GM18499 (cell line): ENCODE measurements around the gene SREBF2.

Experiments
- ATAC-seq: cut with Tn5 transposase; IDR thresholded peaks from one replicate; pipeline ENCODE4 v1.9.1; 2021; ENCODE audit warnings: moderate number of reproducible peaks; ENCODE audit not compliant: insufficient read depth, unreplicated experiment

The SREBF2 gene

DNA sequence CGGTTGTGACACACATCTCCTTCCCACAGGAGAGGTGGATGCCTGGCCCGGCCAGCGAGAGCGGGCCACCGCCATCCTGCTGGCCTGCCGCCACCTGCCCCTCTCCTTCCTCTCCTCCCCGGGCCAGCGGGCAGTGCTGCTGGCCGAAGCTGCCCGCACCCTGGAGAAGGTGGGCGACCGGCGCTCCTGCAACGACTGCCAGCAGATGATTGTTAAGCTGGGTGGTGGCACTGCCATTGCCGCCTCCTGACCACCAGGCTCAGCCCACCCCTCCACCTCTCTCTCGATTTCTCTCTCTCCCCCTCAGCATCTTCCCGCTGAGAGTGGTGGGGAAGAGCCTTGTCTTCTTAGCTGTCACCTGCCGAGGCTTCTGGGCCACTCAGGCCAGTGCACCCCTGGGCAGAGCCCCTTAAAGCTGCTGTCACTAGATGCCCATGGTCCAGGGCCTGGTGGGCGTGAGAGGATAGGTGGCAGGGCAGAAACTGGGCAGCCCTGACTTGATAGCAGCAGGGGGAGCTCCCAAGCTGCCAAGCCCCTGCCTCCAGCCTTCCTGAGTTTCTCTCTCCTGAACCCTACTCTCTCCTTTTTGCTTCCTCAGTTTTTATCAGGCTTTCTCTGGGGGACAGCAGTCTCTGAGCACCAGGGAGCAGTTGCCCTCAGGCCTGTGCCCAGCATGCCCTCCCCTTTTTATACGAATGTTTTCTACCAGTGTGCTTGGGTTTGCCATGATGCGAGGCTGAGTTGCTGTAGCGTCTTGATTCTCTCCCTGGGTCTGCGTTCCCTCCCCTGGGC lies 72.7 kb downstream of the SREBF2 start:
- no peak for ATAC-seq

DNA sequence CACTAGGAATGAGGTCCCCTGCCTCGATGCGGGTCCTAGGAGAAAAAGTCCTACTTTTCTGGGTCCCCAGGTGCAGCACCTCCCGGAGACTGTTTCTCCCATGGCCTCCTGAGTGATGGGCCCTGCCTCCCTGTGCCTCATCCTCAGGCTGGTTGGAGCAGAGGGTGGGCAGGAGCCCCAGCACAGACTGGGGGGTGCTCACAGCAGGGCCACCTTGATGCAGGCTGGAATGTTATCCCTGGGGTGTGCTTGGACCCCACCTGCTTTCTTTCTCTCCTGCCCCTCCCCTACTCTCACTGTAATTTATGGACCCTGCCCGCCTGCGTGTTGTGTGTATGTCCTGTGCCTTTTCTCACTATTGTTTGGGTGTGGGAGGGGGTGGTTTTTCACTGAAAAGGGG lies 73.9 kb downstream of the SREBF2 start:
- no peak for ATAC-seq

DNA sequence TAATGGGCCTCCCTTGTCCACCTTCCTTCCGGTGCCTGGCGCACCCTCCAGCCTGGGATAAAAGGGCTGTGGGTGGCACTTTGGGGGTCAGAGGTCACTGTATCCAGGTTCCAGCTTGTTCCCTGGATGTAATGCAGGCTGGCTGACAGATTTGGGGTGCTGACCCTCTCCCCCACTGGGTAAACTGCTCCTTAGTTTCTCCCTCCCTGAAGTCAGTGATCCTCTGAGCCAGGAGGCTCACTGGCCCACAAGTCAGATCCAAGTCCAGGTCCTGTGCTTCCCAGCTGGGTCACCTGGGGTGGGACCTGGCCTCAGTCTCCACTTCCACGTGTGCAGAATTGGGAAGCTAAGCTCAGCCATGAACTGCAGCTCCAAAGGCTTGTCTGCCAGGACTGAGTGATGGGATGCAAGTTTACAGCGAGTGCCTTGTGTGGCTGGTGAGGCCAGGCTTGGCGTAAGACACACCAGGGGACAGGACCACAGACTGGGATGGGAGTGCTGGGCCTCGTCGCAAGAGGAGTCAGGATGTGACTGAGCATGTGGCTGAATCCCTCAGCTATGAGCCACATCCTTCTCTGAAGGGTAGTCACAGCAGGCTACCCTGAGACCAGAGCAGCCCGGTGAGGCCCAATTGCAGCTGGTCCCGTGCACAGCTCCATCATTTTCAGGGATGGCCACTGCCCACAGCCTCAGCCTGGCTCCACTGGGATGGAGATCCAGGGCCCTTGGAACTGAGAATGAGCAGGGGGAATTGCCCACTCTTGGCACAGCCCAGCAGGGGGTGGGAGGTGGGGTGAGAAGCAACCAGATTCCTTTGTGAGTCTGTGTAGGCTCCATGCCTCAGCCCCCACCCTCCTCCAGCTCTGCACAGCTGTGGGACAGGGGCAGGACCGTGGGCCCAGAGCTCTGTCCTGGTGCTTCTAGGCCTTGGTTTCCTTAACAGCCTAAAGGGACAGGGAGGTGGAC lies 74.8 kb downstream of the SREBF2 start:
- no peak for ATAC-seq

DNA sequence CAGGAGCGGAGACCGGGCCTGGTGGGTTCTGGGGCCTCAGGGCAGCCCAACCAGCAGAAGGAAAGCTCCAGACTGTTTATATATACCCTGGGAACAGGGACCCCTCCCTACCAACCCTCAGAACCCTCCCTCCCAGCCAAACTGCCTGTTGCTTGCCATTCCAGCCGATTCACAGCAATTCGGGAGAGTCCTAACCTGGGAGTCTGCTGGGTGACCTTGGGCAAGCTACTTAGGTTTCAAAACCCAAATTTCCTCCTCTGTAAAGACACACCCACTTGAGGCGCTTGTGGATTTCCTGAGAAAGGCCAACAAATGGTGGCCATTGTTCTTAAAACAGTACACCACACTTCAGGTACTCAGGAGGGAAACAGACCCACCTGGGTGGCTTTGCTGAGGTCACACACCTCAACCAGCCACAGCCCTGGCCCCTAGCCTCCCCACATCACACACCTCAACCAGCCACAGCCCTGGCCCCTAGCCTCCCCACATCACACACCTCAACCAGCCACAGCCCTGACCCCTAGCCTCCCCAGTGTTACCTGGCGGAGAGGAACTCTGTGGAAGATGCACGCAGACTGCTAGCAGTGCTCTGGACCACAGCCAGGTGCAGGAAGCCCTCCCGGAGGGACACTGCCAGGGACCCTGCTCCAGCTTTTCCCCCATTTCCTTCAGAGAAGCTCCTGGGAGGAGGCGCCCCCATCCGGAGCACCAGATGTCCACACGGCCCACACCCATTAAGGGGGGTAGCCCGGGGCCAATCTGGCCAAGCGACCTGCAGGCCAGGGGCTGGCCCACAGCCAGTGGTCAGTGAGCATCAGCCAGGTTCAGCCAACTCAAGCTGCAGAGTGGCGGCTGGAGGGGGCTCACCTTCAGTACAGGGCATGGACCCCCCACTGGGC lies 75.8 kb downstream of the SREBF2 start:
- ATAC-seq = no peak

DNA sequence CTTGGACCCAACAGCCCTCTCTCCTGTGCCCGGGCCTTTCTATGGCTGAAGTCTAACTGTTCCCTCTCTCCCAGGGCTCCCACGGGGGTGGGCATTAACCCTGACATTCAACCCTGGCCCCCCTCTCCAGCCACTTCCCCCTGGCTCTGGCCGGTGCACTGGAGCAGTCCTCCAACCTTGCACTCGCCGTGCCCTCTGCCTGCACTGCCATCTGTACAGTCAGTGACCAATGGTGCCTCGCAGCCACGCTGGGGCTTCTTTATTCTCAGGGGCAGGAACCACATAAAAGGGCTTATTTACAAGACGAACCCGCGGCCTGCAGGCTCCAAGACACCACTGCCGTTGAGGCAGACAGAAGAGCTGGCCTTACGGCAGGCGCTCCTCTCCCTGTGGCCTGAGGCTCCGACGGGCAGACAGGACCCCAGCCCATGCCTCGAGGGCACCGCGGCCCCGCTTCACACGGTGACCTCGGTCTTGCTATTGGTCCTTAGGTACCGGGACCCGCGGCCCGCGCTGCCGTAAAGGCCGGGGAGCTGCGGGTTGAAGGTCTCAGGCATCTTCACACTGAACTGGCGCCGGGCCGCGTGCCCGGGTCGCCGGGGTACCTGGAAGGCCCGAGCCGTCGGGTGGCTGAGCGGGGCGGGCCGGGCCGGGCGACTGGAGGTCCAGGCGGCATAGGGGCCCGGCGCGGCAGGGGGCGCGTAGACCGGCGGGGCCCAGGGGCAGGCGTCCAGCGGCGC lies 76.6 kb downstream of the SREBF2 start:
- ATAC-seq = no peak

DNA sequence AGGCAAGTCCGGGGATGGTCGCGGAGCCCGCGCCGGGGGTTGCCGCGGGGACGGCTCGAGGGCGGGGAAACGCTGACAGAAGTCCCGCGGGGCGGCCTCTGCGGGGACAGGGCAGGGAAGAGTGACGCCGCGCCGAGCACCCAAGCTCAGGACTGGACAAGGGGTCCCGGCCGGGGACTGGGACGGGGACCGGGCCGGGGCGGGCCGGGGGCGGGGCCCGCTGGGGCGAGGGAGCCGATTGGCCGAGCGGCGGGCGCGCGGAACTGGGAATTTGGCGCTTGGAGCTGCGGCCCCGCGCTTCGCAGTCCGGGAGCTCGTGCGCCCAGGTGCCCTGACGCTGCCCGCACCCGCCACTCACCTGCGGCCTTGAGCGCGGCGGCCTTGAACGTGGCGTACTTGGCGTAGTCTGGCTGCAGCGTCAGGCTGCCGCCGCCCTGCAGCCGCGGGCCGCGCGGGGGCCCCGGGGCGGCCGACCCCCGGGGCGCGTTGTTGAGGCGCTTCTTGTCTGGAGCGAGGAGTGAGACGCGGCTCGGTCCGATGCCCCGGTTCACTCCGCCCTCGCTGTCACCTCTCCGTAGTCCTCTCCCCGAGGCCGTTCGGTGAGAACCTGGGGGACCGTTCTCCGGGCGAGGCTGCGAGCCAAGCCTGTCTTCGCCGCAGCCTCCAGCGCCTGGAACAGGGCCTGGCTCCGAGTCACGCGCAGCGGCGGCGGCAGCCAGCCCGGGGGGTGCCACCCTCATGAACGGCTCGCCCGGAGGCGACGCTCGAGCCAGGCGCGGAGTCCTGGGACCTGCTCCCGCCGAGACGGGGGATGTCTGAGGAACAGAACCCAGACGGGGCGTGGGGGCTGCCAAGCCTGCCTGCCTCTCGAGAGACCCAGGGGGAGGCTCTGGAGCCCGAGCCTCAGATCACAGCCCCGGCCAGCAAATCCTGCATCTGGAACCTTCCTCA lies 77.4 kb downstream of the SREBF2 start:
- ATAC-seq = no peak

DNA sequence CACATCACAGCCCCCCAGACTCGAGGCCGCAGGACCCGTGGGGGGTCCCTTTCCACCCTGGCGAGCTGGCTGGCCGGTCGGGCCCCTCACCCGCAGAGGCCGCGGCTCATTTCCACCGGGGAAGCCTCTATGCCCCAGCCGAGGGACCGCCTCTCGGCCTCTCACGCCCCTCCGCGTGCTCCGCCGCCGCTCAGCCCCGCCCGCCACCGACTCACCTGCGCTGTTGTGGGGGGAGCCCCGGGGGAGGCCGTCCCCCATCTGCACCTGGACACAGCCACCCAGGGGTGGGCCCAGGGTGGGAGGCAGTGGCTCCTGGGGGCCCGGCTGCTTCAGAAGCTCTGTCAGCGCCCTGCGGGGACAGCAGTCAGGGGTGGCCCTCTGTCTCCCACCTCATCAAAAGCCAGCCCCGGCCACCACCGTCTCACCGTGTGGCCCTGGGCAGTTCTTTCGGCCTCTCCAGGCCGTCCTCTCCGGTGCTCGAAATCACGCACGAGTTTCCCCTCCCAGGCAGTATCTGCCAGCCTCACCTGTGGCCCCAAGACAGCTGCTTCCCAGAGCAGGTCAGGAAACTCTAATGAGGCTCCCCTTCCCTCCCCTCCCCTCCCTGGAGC lies 78.2 kb downstream of the SREBF2 start:
- ATAC-seq = no peak

DNA sequence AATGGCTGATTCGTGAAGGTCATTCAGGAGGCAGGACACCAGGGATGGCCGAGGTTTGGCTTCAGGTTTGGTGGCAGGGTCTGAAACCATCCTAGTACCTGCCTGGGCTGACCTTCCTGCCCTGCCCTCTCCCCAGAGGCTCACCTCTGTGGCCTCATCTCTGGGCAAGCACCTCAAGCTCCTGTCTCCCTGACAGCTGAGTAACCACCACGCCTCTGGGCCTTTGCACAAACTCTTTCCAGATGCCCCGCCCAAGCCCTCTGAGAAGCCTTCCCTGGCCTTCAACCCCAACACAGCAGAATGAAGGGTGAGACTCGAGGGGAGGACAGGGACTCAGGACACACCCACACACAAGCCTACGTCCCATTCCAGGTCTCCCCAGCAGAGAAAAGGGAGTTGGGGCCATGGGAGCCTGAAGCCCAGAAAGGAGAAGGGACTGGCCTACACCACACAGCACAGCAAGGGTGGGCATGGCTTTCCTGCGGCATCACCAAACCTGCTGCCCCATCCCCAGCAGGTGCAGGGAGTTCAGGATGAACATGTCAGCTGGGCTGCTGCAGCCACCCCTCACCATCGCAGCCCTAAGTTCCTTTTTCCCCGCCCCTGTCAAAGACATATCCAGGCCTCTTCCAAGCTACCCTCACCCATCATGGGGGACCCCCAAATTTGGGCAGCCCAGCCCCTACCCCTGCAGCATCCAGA lies 79.6 kb downstream of the SREBF2 start:
- ATAC-seq = no peak

DNA sequence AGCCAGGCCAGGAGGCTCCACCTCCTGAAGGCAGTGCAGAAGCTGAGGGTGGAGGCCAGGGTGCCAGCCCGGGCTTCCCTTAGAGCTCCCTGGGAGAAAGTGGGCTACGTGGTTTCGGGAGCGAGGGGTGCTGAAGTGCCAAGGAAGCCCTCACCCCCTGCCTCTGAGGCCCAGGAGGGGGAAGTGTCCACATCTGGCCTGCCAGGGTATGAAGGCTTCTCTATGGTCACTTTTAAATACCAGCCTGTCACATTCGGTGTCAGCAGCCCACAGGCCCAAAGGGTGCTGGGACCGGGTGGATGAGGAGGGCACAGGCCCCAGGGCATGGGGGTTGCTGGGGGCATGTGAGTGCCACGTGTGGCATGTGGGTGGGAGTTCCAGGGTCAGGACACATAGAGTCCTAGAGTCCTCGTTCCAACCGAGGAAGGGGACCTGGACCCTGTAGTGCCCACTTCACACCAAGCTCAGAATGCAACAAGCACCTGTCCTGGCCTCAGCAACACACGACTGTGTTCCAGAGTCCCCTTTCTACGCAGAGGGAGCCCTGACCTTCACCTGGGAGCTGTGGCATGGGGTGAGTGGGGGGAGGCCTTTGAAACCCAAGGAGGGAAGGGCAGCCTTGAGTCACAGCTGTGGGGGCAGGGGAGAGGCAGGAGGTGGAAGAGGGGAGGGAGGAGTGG lies 80.3 kb downstream of the SREBF2 start:
- ATAC-seq = no peak

DNA sequence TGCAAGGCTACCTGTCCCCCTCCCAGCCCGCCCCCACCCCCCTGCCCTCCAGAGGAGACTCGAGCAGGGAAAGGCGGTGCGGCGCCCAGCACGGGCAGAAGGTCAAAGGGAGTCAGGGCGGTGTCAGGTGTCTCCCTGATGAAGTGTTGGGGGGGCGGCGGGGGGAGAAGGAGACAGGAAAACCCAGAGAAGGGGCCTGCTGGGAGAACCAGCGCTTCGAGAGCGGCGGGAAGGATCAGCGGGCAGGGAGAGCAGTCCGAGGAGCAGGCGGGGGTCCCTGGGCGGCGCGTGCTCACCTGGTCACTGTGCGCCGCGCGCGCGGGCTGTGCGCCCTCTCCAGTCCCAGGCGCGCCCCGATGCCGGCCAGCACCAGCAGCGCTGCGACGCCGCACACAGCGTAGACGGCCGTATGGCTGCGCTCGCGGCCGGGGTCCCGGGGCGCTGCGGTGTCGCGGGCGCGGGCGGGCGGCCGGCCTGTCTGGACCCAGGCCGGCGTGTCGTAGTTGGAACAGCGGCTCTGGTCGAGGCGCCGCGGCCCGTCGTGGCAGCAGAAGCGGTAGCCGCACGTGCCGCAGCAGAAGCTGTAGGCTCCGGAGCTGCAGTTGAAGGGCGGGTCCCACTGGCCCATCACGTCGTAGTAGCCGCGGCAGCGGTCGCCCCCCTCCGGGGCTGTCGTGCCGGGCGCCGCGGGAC lies 81.1 kb downstream of the SREBF2 start:
- ATAC-seq = no peak

DNA sequence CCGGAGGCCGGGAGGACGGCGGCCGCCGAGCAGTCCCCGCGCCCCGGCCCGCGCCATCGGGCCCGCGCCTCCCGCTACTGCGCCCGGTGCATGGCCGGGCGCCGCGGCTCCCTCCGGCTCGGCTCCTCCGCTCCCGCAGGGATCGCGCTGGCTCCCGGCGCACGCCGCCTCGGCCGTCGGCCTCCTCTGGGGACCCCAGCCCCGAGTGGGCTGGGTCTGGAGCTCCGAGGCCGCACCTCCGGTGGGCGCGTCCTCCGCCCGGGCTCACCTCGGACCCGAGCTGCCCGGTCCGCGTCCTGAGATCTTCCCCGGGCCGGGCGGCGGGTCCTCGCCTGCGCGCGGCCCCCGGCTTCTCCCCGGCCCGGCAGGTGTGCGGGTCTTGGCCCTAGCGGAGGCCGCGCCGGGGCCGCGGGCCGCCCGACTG lies 81.7 kb downstream of the SREBF2 start:
- no peak for ATAC-seq

DNA sequence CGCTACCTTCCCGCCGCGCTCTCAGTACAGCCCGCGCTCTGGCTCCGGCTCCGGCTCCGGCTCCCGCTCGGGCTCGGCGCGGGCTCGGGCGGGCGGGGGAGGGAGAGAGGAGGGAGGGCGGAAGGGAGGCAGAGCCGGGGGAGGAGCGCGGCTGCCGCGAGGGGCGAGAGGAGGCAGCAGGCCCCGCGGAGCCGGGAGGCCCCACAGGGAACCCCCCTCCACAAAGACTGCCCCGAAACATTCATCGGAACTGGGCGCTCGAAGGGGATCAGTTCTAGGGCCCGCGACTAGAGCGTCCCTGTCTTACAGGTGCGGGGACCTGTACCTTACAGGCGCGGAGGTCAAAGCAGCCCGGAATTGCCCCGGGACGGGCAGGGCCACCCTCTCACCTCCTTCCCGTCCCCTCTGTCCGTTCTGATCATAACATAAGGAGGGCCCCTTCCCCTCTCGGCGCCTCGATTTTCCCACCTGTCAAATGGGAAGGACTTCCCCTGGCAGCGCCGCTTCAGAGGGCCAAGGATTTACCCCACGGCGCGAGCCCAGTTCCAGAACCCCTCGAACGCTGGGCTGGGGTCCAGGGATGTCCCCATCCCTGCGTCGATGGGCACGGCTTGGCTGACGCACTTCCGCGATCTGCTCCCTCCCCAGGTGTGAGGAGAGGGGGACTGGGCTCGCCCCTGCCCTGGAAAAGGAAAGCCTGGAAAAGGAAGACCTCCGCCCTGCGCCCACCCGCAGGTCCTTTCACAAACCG lies 82.3 kb downstream of the SREBF2 start, which contains the start of gene SHISA8:
TSS of gene SHISA8 (minus strand) at position 40 of the 751 bp plus-strand sequence. CDS start 407 bp downstream, outside the sequence.
- ATAC-seq = no peak

DNA sequence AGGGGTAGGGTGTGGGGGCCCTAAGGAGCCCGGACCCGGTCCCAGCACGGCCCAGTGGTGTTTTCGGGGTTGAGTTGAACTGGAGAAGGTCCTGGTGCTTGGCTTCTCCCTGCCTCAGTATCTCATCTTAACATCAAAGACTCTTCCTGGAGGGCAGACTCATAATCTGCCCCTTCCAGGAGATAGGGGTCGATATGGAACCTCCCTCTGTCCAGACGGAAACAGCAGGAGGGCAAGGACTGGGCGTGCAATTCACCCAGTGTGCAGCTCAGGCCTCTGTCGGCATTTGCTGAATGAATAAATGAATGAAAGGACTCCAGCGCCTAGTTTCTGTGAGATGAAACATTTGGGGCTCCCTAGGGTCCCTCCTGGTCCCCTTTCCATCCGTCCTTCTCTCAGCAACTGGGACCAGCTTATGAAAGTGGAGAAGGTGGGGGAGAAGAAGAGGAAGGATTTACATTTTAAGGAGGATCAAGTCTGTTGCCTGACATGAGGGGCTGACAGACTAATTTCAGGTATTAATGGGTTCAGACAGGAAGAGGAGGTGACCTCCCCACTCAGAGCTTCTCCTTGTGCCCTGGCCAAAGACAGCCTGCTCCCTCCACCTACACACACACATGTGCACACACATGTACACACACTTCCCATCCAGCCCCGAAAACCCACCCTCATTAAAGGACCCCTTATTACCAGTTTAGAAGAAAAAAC lies 83.0 kb downstream of the SREBF2 start:
- no peak for ATAC-seq

DNA sequence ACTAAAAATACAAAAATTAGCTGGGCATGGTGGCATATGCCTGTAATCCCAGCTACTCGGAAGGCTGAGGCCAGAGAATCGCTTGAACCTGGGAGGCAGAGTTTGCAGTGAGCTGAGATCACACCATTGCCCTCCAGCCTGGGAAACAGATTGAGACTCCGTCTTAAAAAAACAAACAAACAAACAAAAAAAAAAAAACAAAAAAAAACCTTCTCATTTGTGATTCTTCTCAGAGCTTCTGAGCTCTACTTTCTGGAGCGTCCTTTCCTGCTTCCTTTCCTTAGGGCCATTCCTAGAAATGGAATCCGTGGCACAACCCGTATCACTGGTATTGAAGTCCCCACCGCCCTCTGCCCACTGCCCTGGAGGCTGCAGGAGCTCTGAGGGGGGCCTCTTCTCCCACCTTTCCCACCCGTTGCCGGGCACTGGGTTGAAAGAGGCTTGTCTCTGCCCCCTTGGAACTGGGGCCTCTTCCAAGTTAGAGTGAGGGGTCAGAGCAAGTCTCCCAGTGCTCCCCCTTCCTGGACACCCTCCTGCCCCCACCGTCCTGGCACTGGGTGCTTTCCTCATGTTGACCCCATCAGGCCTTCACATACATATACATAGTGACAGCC lies 83.9 kb downstream of the SREBF2 start:
- no peak for ATAC-seq
